ENCODE results near the gene MARS1. TPM values are rescaled to one million over a fixed set of nuclear protein-coding genes. Genes with fewer than 3 reads are reported as not detected.
A peak's percentile ranks its signal among the peaks of the same experiment; 100 is the strongest.

Gene MARS1
- total RNA-seq, 1 donor from 2014 or later = 351 TPM

- Histone ChIP-seq H3K36me3 (ENCODE audit: insufficient read depth, low read length) (peaks cover 12% of the 10 kb centered on the region), H3K9me3 (ENCODE audit: insufficient read depth, low read depth, low read length) (no peaks in the 10 kb centered on the region), H4K20me1 (ENCODE audit: insufficient read depth, low read length) (peaks cover 71% of the 10 kb centered on the region), H3K4me2 (ENCODE audit: low read length) (peak within 1 kb of the TSS; percentile 95), H2AFZ (ENCODE audit: low read depth, low read length) (peak within 1 kb of the TSS; percentile 47), H3K4me3 (ENCODE audit: insufficient read depth, low read depth, low read length) (peak within 1 kb of the TSS; percentile 78), H3K27me3 (ENCODE audit: insufficient read depth, low read length) (no peaks in the 10 kb centered on the region), H3K79me2 (ENCODE audit: insufficient read depth, low read length) (peaks cover 60% of the 10 kb centered on the region), H3K4me1 (ENCODE audit: insufficient read depth, low read length) (peaks cover 52% of the 10 kb centered on the region), H3K27ac (ENCODE audit: low read depth, low read length) (peak within 1 kb of the TSS; percentile 91), H3K9ac (ENCODE audit: low read length) (peak within 1 kb of the TSS; percentile 85)
- DNase-seq (ENCODE audit: low read depth) (peak; percentile 86), FAIRE-seq (no peak)
- peaks cover 41% of the 10 kb centered on the region for H3K4me1 Mint-ChIP-seq (ENCODE audit: low read depth, unreplicated experiment)
- peaks cover 17% of the 10 kb centered on the region for H3K36me3 Mint-ChIP-seq (ENCODE audit: low read depth, unreplicated experiment)
- H3K9me3 Mint-ChIP-seq (ENCODE audit: unreplicated experiment) = no peaks in the 10 kb centered on the region
- peak within 1 kb of the TSS; percentile 99 for H3K27ac Mint-ChIP-seq (ENCODE audit: unreplicated experiment)
- TF ChIP-seq, protein P1, sequence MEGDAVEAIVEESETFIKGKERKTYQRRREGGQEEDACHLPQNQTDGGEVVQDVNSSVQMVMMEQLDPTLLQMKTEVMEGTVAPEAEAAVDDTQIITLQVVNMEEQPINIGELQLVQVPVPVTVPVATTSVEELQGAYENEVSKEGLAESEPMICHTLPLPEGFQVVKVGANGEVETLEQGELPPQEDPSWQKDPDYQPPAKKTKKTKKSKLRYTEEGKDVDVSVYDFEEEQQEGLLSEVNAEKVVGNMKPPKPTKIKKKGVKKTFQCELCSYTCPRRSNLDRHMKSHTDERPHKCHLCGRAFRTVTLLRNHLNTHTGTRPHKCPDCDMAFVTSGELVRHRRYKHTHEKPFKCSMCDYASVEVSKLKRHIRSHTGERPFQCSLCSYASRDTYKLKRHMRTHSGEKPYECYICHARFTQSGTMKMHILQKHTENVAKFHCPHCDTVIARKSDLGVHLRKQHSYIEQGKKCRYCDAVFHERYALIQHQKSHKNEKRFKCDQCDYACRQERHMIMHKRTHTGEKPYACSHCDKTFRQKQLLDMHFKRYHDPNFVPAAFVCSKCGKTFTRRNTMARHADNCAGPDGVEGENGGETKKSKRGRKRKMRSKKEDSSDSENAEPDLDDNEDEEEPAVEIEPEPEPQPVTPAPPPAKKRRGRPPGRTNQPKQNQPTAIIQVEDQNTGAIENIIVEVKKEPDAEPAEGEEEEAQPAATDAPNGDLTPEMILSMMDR (IDR thresholded peaks at IDR 0.05; ENCODE audit: insufficient read depth, low read depth, low read length) = no peak
- TF ChIP-seq EZH2 (IDR thresholded peaks at IDR 0.05; ENCODE audit: insufficient read depth, low read length) = no peak
- peak within 1 kb of the TSS; percentile 93 for H3K4me3 Mint-ChIP-seq (ENCODE audit: unreplicated experiment)
- H3K27me3 Mint-ChIP-seq (ENCODE audit: low read depth, unreplicated experiment) = no peaks in the 10 kb centered on the region
Observed at GRCh38 chr12:57522011-57522886, 34.4 kb downstream of the MARS1 start, which contains the start of gene MBD6. TSS of gene MBD6 (plus strand) at chr12:57522824. CDS start at chr12:57524304, 1,480 bp downstream.

DNA sequence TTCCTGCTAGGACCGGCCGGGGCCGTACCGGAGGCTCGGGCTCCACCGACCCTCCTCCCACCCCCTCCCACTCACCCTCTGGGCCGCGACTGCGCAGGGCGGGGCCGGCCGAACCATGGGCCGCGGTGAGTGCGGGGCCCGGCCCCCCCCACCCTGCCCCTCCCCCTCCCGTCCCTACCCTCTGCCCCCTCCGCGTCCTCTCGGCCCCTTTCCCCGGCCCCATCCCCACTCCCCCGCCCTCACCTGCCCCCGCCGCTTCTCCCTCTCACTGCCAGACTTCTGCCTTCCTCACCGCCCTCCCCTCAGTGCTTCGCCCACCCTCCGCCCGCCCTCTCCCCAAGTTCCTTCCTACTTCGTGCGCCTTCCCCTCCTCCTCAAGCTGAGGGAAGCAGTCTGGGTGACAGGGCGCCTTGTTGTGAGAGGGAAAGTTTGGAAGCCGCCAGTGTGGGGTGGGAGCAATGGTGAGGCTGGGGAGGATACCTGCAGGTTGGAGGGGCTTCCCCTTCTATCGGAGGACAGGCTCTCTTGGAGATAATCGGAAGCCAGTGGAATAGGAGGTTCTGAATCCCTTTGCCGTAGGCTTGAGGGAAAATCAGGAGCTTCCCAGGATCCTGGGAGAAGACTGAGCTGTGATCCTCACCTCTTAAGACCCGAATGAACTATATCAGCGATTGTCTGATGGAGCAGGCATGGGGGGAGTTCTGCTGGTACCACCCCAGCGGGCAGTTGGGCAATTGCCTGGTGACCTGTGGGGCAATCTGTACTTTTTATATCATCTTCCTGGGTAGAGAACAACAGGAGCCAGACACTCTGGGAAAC lies 35.2 kb downstream of the MARS1 start:
- Histone ChIP-seq H3K27ac (ENCODE audit: low read depth, low read length) (peak overlapping the region; percentile 76), H4K20me1 (ENCODE audit: insufficient read depth, low read length) (peaks cover 62% of the 10 kb centered on the region), H3K9me3 (ENCODE audit: insufficient read depth, low read depth, low read length) (no peaks in the 10 kb centered on the region), H2AFZ (ENCODE audit: low read depth, low read length) (no peak overlapping the region), H3K79me2 (ENCODE audit: insufficient read depth, low read length) (peaks cover 53% of the 10 kb centered on the region), H3K4me3 (ENCODE audit: insufficient read depth, low read depth, low read length) (peak overlapping the region; percentile 78), H3K36me3 (ENCODE audit: insufficient read depth, low read length) (peaks cover 13% of the 10 kb centered on the region), H3K27me3 (ENCODE audit: insufficient read depth, low read length) (no peaks in the 10 kb centered on the region), H3K9ac (ENCODE audit: low read length) (peak overlapping the region; percentile 82), H3K4me2 (ENCODE audit: low read length) (peak overlapping the region; percentile 95), H3K4me1 (ENCODE audit: insufficient read depth, low read length) (peaks cover 44% of the 10 kb centered on the region)
- no peak for TF ChIP-seq EZH2 (IDR thresholded peaks at IDR 0.05; ENCODE audit: insufficient read depth, low read length)
- TF ChIP-seq, protein P1 (IDR thresholded peaks at IDR 0.05; ENCODE audit: insufficient read depth, low read depth, low read length) = no peak
- H3K4me1 Mint-ChIP-seq (ENCODE audit: low read depth, unreplicated experiment) = peaks cover 38% of the 10 kb centered on the region
- DNase-seq (ENCODE audit: low read depth) (peak; percentile 41), FAIRE-seq (no peak)
- peak overlapping the region; percentile 94 for H3K27ac Mint-ChIP-seq (ENCODE audit: unreplicated experiment)
- peaks cover 14% of the 10 kb centered on the region for H3K36me3 Mint-ChIP-seq (ENCODE audit: low read depth, unreplicated experiment)
- no peaks in the 10 kb centered on the region for H3K27me3 Mint-ChIP-seq (ENCODE audit: low read depth, unreplicated experiment)
- no peaks in the 10 kb centered on the region for H3K9me3 Mint-ChIP-seq (ENCODE audit: unreplicated experiment)
- H3K4me3 Mint-ChIP-seq (ENCODE audit: unreplicated experiment) = peak overlapping the region; percentile 93
